ENCODE measurements around the gene EIF2S1.

DNA sequence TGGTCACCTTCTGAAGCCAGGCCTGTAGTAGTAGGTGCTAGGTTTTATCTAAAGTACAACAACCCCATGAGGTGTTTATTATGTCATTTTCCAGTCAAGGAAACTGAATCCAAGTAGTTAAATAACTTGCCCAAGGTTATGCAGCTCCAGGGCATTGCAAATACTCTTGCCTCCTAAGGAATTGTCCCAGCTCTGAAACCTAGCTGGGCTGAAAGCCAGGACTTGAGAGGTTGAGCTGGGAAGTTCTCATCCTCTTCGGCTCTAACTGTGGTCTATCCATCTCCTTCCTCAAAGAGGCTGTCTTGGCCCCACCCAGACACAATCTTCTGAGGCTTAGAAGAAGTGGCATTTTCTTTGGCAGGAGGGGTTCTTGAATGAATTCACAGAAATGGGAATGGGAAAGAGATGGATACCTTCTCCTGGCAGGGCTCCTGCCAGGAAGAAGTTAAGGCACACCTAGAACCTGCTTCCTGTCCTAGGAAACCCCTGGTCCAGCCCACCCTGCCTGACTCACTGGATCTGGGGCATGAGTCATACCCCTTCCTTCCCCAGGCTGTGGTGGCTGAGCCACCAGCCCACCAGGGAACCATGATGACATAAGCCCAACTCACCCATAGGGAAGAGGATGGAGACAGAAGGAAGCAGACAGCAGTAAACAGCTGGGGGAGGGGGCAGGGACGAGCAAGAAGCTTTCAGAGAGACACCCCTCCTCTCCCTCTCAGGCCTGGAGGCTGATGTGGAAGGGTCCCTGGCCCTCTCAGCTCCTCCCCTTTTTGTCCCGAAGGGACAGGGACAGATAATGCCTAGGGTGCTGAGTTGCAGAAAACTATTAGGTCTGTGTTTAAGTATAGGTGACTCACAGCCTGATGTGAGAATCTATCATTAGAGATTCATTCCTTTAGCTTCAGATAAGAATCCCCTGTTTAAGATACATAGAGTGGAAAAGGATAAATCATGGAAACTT, 54.0 kb downstream of the EIF2S1 start:
- TF ChIP-seq POLR2A (IDR thresholded peaks at IDR 0.05; ENCODE audit: low read length) (no peak), GATA1 (IDR thresholded peaks at IDR 0.05; ENCODE audit: low read depth, low read length) (no peak)
